Heart left ventricle (tissue), 16 donors: ENCODE results near the gene DUSP6. TPM values are rescaled to one million over a fixed set of nuclear protein-coding genes. Genes with fewer than 3 reads are reported as not detected.

ENCODE experiments used
- ATAC-seq, 4 donors: fragments of 200-7000 bp; cut with Tn5 transposase; one replicate each; pipeline ENCODE4 v1.9.1; 2020 to 2022; ENCODE audit warnings: moderate library complexity in 4 of 4, mild to moderate bottlenecking in 3 of 4, moderate number of reproducible peaks in 1 of 4
- DNase-seq, 5 donors: peaks; one replicate each; pipeline ENCODE4 v3.0.0-alpha.2; 2020
- H3K27ac ChIP-seq, 12 donors: fragments of 200-600 bp; sonication (generic) in 4 of 12; one replicate each; pipeline versions ENCODE4 v1.5.0 to v1.8.0; 2016 to 2022; ENCODE audit warnings: mild to moderate bottlenecking in 2 of 12
- H3K27me3 ChIP-seq, 9 donors: fragments of 200-600 bp; sonication (generic) in 2 of 9; one replicate each; pipeline versions ENCODE4 v1.5.1 to v1.8.0; 2016 to 2022; ENCODE audit warnings: mild to moderate bottlenecking in 3 of 9
- H3K36me3 ChIP-seq, 9 donors: fragments of 200-600 bp; sonication (generic) in 2 of 9; one replicate each; pipeline versions ENCODE4 v1.5.0 to v1.8.0; 2018 to 2022; ENCODE audit warnings: mild to moderate bottlenecking in 2 of 9
- H3K4me1 ChIP-seq, 12 donors: fragments of 200-600 bp; sonication (generic) in 4 of 12; one replicate each; pipeline versions ENCODE4 v1.5.0 to v1.8.0; 2016 to 2022; ENCODE audit warnings: mild to moderate bottlenecking in 3 of 12
- H3K4me3 ChIP-seq, 12 donors: fragments of 200-600 bp; sonication (generic) in 4 of 12; one replicate each; pipeline versions ENCODE4 v1.5.0 to v1.8.0; 2017 to 2022; ENCODE audit warnings: mild to moderate bottlenecking in 9 of 12, moderate library complexity in 4 of 12
- H3K9me3 ChIP-seq, 12 donors: fragments of 200-600 bp; sonication (generic) in 4 of 12; one replicate each; pipeline versions ENCODE4 v1.5.0 to v1.8.0; 2016 to 2022; ENCODE audit warnings: mild to moderate bottlenecking in 1 of 12
- CTCF ChIP-seq, 12 donors: fragments of 200-600 bp; sonication (generic) in 4 of 12; IDR thresholded peaks; one replicate each; pipeline versions ENCODE4 v1.5.0 to v1.8.0; 2018 to 2022; ENCODE audit warnings: antibody characterized with exemption in 12 of 12, mild to moderate bottlenecking in 5 of 12
- POLR2A ChIP-seq, 2 donors: fragments of 450-650 bp; IDR thresholded peaks; one replicate each; pipeline ENCODE4 v1.6.1; 2017; ENCODE audit warnings: antibody characterized with exemption in 2 of 2, mild to moderate bottlenecking in 2 of 2, moderate library complexity in 2 of 2
- WGBS, 4 donors: extraction: QIAGEN DNeasy Blood & Tissue Kit in 2 of 4; methylation state at CpG; one replicate each; pipeline versions ENCODE4 v1.1.5 to v1.1.7; 2013 to 2018; 5-methylcytosine and 5-hydroxymethylcytosine counted together
- intact Hi-C, 10 donors: fragments of 100-400 bp; cut with DNase I; formaldehyde crosslinking; loops; one replicate each; pipeline versions ENCODE4 v1.11.1 to v1.14.2; 2022
- polyA plus RNA-seq, 2 donors: library from polyadenylated mRNA; stranded (reverse); fragments of 200-250 nt; gene quantifications; one replicate each; pipeline ENCODE4 v1.2.3, GENCODE V29; 2013
- total RNA-seq, 9 donors: library from RNA; depleted of rRNA in 2 of 9; stranded (reverse); fragments of >200 nt in 2 of 9; fragmentation: NEBNext Ultra II Directional in 3 of 9; extraction: Animal tissue kit (Norgen Biotek cat#: 25700) in 3 of 9; gene quantifications; one replicate each; pipeline versions ENCODE4 v1.1.0 to v1.2.4, GENCODE V29; 2016 to 2023
- donor health status: ischemic (EF 13 %, LVEDD 7.1; RV severe dilation, severe dysfunction).
- donor health status: healthy with polysubstance abuse.
- donor health status: DM: no; HTN: yes; CAD: no.
- donor health status: DM: no; HTN: no; CAD: no.
- donor health status: ischemic (EF 25% LVEDD 6.9; RV normal size, moderate dysfunction).
- donor health status: ischemic (EF 25% LVEDD 5.7; RV mildly dilated, moderate dysfunction).
- donor health status: healthy.
- donor health status: DM: yes; HTN: yes; CAD: no.
- donor health status: ischemic (EF 35%, LVEDD 5.7; RV mildly dilated, moderate dysfunction).
- donor health status: nonischemic (EF 11% LVEDD 7.7; RV severe dilation, severe dysfunction).
- donor health status: DM: yes; HTN: yes; CAD: no.
- donor health status: PGD.
- donor health status: ischemic (EF 29% LVEDD 5.4; RV normal size, mild dysfunction).
- donor health status: nonischemic (EF 23%, LVEDD 6.1; RV moderate dilation, normal function).

DUSP6 gene
- total and polyA plus RNA-seq, 11 donors = 4.8 to 66.7 (median 21.4) TPM

GRCh38 chr12:89311703-89312293 is 40.5 kb downstream of the DUSP6 start:
- no peaks in the 10 kb centered on the region for H3K36me3 ChIP-seq
- peaks cover 0 to 19% (median 0%) of the 10 kb centered on the region in 12 donors for H3K4me1 ChIP-seq
- DNase-seq (no peak), ATAC-seq (no peak)
- no peaks in the 10 kb centered on the region for H3K27me3 ChIP-seq
- 93 to 99% (median 96%) methylated on average over 4 of the region's 4 CpGs for WGBS, 4 donors
- no peaks in the 10 kb centered on the region for H3K9me3 ChIP-seq
- no peak overlapping the region for H3K4me3 ChIP-seq
- intact Hi-C loops = no loop called here
- no peak for TF ChIP-seq CTCF (IDR thresholded peaks at IDR 0.05)
- TF ChIP-seq POLR2A (IDR thresholded peaks at IDR 0.05) = no peak
- H3K27ac ChIP-seq = no peak overlapping the region

- WGBS, 4 donors = 63 to 76% (median 75%) methylated on average over 4 of the region's 4 CpGs
- Histone ChIP-seq H3K27ac (no peak overlapping the region), H3K36me3 (no peaks in the 10 kb centered on the region), H3K27me3 (no peaks in the 10 kb centered on the region), H3K4me3 (no peak overlapping the region), H3K9me3 (no peaks in the 10 kb centered on the region), H3K4me1 (peaks cover 0 to 15% (median 0%) of the 10 kb centered on the region in 12 donors)
- intact Hi-C loops = no loop called here
- TF ChIP-seq CTCF (IDR thresholded peaks at IDR 0.05) (no peak), POLR2A (IDR thresholded peaks at IDR 0.05) (no peak)
- DNase-seq (no peak), ATAC-seq (no peak)
Measured at GRCh38 chr12:89309815-89310214, 42.5 kb downstream of the DUSP6 start.

- H3K27ac ChIP-seq = no peak overlapping the region
- intact Hi-C loops = no loop called here
Measured at GRCh38 chr12:89309440-89309802, 42.9 kb downstream of the DUSP6 start.

More at GRCh38 chr12:89309440-89309802, 42.9 kb downstream of the DUSP6 start:
- 80 to 86% (median 83%) methylated on average over 2 to 3 of the region's 3 CpGs for WGBS, 4 donors
- H3K27me3 ChIP-seq = no peaks in the 10 kb centered on the region
- DNase-seq (no peak), ATAC-seq (no peak)
- H3K4me1 ChIP-seq = peaks cover 0 to 15% (median 0%) of the 10 kb centered on the region in 12 donors
- no peak for TF ChIP-seq CTCF (IDR thresholded peaks at IDR 0.05)
- TF ChIP-seq POLR2A (IDR thresholded peaks at IDR 0.05) = no peak
- H3K9me3 ChIP-seq = no peaks in the 10 kb centered on the region
- H3K36me3 ChIP-seq = no peaks in the 10 kb centered on the region
- H3K4me3 ChIP-seq = no peak overlapping the region
